COLO668 (cell line): ENCODE results near the gene CATSPER3.

ENCODE experiments used
- DNase-seq: peaks from one replicate; lab custom pipeline; 2025; ENCODE audit not compliant: unreplicated experiment; lab: John Stamatoyannopoulos, UW

The CATSPER3 gene

GRCh38 chr5:135059000-135059923 is 91.6 kb downstream of the CATSPER3 start:
- no peak for DNase-seq

- no peak for DNase-seq
Observed at GRCh38 chr5:135060021-135060420, 92.3 kb downstream of the CATSPER3 start.

GRCh38 chr5:135061001-135061400 is 93.3 kb downstream of the CATSPER3 start:
- DNase-seq: no peak
